ENCODE data around the gene CMIP. TPM values are rescaled to one million over a fixed set of nuclear protein-coding genes. Genes with fewer than 3 reads are reported as not detected.

CMIP gene
- total RNA-seq, 1 donor from 2014 or later: 163 TPM

GRCh38 chr16:81586977-81587625 lies 142.5 kb downstream of the CMIP start:
- H3K36me3 Mint-ChIP-seq (ENCODE audit: unreplicated experiment): no peaks in the 10 kb centered on the region
- peaks cover 21% of the 10 kb centered on the region for H3K9me3 Mint-ChIP-seq (ENCODE audit: unreplicated experiment)
- no peak for DNase-seq
- peaks cover 52% of the 10 kb centered on the region for H3K4me1 Mint-ChIP-seq (ENCODE audit: low read depth, unreplicated experiment)
- no peak overlapping the region for H3K4me3 Mint-ChIP-seq (ENCODE audit: unreplicated experiment)
- no peak overlapping the region for H3K27ac Mint-ChIP-seq (ENCODE audit: unreplicated experiment)
- peaks cover 10% of the 10 kb centered on the region for H3K27me3 Mint-ChIP-seq (ENCODE audit: unreplicated experiment)
- no peak for TF ChIP-seq CTCF (IDR thresholded peaks at IDR 0.05; ENCODE audit: partially characterized antibody, unreplicated experiment)

- no peaks in the 10 kb centered on the region for H3K36me3 Mint-ChIP-seq (ENCODE audit: unreplicated experiment)
- no peak overlapping the region for H3K4me3 Mint-ChIP-seq (ENCODE audit: unreplicated experiment)
Observed at GRCh38 chr16:81587626-81588160, 143.1 kb downstream of the CMIP start.

GRCh38 chr16:81588326-81589081 lies 143.9 kb downstream of the CMIP start:
- no peak overlapping the region for H3K27ac Mint-ChIP-seq (ENCODE audit: unreplicated experiment)
- no peak for DNase-seq
- peaks cover 41% of the 10 kb centered on the region for H3K4me1 Mint-ChIP-seq (ENCODE audit: low read depth, unreplicated experiment)

More at GRCh38 chr16:81587626-81588160, 143.1 kb downstream of the CMIP start:
- Mint-ChIP-seq H3K9me3 (ENCODE audit: unreplicated experiment) (peaks cover 20% of the 10 kb centered on the region), H3K27ac (ENCODE audit: unreplicated experiment) (no peak overlapping the region), H3K4me1 (ENCODE audit: low read depth, unreplicated experiment) (peaks cover 48% of the 10 kb centered on the region), H3K27me3 (ENCODE audit: unreplicated experiment) (peaks cover 10% of the 10 kb centered on the region)
- no peak for DNase-seq
- TF ChIP-seq CTCF (IDR thresholded peaks at IDR 0.05; ENCODE audit: partially characterized antibody, unreplicated experiment): no peak

GRCh38 chr16:81589975-81590650 lies 145.5 kb downstream of the CMIP start:
- H3K36me3 Mint-ChIP-seq (ENCODE audit: unreplicated experiment): no peaks in the 10 kb centered on the region
- no peak for TF ChIP-seq CTCF (IDR thresholded peaks at IDR 0.05; ENCODE audit: partially characterized antibody, unreplicated experiment)
- H3K4me1 Mint-ChIP-seq (ENCODE audit: low read depth, unreplicated experiment): peaks cover 33% of the 10 kb centered on the region
- H3K27me3 Mint-ChIP-seq (ENCODE audit: unreplicated experiment): peaks cover 10% of the 10 kb centered on the region
- H3K27ac Mint-ChIP-seq (ENCODE audit: unreplicated experiment): no peak overlapping the region
- peaks cover 14% of the 10 kb centered on the region for H3K9me3 Mint-ChIP-seq (ENCODE audit: unreplicated experiment)
- H3K4me3 Mint-ChIP-seq (ENCODE audit: unreplicated experiment): no peak overlapping the region
- DNase-seq: no peak

More at GRCh38 chr16:81588326-81589081, 143.9 kb downstream of the CMIP start:
- Mint-ChIP-seq H3K27me3 (ENCODE audit: unreplicated experiment) (peaks cover 10% of the 10 kb centered on the region), H3K36me3 (ENCODE audit: unreplicated experiment) (no peaks in the 10 kb centered on the region), H3K9me3 (ENCODE audit: unreplicated experiment) (peaks cover 19% of the 10 kb centered on the region), H3K4me3 (ENCODE audit: unreplicated experiment) (peak overlapping the region; percentile 32)
- no peak for TF ChIP-seq CTCF (IDR thresholded peaks at IDR 0.05; ENCODE audit: partially characterized antibody, unreplicated experiment)

Measured in glutamatergic neuron (in vitro differentiated cells).